GM21576 (cell line): Measurements from ENCODE around the gene CADPS.

Experiments
- ATAC-seq: cut with Tn5 transposase; IDR thresholded peaks from one replicate; pipeline ENCODE4 v1.9.1; 2021; ENCODE audit warnings: mild to moderate bottlenecking, moderate library complexity; ENCODE audit not compliant: unreplicated experiment

The CADPS gene

DNA sequence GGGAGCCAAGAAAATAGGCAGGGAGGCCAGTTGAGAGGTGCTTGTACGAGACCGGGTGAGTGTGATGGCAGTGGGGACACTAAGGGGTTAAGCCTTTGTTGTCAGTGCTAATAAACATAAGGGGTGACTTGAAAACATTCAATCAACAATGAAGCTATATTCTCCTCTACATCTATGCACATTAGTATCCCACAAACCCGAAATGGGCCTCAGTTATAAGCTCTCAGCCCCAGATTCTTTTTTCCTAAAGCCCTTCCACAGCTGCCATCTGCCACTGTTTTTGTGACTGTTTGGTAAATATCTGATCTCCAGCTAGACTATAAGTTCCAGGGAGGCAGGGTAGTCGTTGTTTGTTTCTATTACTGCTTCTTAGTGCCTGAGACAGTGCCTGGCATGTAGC is 118.2 kb downstream of the CADPS start:
- ATAC-seq = no peak

DNA sequence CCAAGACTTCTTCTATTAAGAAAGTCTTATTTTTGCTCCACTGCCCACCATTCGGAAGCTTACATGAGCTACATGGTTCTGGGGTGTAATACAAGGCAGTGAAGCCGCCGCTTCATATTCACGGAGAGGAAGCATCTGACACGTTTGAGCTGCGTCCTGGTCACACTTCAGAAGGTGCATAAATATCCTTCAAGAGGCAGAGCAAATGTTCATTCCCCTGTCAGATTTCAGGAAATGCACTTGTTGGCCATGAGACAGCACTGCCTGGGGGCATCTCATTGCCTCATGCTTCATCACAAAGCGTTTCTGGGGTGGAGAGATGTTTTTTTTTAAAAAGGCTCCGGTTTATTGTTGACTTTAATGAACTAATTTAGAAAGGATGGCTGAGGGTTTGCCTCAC is 119.9 kb downstream of the CADPS start:
- ATAC-seq = no peak

DNA sequence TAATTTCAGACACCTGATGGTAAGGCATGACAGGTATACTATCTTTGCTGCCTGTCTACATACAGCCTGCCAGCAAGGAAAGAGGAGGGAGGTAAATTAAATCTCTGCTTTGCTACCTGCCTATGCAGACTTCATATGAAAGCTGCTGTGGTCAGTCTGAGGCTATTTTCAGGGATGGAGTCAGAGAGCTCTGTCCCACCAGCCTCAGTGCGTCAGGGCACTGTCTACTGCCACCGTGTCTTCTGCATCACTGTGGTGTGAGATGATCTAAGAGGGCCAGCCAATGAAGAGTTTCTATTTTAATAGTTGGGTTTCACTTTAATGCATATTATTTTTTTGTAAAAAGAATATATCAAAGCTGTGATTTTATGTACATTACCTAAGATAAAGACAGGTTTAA is 125.6 kb downstream of the CADPS start:
- no peak for ATAC-seq

DNA sequence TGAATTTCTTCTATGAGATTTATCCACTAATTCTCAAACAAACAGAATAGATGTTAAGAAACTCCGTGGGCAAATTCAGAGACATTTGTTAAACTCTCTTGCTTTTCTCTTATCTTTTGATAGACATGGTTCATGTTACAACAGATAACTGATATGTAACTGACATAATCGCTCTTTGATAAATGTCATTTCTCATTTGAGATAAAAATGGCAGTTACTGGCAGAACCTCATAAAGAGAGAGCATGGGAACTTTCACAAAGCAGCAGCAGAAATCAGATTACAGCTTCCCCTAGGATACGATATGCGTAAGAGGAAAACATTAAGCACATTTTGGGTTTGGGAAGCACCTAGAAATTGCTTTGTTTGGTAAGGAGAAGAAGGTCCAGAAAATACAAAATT is 126.1 kb downstream of the CADPS start:
- no peak for ATAC-seq

DNA sequence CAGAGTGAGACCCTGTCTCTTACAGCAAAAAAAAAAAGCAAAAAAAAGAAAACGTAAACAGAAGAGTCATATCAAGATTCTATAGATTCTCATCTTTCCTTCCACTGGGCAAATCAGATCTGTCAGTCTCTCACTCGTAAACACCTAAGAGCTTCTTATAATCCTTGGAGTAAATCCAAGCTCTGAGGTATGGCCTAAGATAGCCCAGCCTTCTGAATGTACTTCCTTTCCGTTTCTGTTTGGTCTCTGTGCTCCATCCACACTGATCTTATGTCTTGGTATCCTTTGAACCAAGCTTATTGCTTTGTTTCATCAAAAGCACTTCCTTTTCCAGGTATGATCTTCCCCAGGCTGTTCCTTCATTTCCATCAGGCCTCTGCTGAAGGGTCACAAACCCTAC is 137.8 kb downstream of the CADPS start:
- ATAC-seq = no peak

DNA sequence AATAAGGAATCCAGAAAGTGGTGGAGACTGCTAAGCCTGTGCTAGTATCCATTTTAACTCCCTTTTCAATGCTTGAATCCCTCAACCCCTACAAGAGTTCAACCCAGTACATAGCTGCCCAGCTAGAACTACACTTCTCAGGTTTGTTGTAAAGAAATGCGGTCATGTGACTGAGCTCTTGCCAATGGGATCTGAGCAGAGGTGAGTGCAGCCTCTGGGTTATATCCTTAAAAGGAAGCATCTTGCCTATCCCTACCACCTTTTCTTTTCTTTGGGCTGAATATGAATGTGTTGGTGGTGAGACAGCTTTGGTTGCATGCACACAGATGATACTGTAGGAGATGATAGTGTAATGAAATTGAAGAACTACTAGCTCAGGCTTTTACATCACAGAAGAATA is 139.7 kb downstream of the CADPS start:
- no peak for ATAC-seq

DNA sequence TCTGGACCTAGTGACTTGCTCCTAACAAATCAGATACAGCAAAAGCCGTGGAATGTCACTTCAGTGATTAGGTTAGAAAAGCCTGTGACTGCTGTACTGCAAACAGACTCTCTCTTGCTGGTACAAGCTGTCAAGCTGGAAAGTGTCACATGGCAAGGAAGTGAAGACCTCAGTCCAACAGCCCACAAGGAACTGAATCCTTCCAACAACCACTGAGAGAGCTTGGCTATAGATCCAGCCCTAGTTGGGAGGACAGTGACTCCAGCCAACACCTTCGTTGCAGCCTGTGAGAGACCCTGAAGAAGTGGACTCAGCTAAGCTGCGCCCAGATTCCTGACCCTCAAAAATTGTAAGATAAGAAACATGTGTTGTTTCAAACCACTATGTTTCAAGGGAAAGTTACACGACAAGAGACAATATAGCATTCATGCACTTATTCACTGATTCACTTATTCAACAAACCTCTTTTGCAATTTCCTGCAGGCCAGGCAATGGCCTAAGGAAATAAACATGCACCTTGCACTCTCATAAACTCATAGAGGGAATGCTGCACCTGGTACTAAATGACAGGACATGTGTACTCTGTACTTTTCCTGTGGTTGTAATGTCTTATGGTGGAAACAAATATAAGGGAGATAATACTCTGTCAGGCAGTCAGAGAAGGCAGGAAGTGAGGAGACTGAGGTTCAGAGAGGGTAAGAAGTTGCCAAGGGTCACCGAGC is 142.9 kb downstream of the CADPS start:
- no peak for ATAC-seq

DNA sequence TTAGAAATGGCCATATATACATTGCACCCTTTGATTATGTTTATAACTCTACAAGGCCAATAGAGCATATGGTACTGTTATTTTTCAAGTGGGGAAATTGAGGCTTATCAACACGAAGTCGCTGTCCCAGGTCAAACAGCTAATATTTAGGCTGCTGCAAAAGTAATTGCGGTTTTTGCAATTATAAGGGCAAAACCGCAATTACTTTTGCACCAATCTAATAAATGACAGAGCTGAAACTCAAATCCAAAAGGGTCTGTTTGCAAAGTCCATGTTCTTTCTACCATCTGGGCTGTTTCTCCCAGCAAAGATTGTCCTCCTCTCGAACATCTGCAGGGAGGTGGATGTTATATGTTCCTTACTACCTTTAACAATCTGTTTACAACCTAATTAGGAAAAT is 147.2 kb downstream of the CADPS start:
- no peak for ATAC-seq

DNA sequence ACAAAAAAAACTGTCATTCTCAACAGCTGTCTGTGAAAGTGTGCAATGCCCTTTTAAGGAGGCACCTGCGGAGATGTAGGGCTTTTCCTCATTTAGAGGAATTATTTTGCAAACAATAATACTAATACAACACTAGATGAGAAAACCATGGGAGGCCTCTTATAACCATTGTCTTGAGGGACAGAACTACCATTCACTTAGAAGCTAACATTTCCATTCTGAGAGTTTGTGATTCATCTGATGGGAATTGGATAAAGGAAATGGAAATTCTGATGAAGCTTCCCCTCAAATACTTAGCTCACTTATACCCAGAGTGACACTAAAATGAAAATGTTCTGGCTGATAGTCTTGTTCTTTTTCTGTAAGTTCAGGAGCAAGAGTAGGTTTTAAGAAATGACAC is 147.7 kb downstream of the CADPS start:
- no peak for ATAC-seq

DNA sequence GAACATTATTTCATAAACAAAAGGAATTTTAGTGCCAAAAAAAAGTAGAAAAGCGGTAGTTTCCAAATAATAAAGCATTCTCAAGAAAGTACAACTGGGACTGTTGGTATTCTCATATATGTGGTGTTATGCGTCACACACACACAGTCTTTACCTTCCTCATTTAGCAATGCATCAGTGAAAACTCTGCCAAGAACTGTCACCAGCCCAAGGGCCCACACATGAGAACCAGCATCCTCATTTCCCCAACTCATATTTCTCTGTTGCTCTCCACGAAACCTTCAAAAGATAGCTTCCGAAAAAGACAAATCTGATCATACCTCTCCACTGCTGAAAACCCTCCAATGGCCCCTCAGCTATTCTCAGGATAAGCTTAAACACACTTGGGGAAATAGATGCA is 150.7 kb downstream of the CADPS start:
- ATAC-seq = no peak

DNA sequence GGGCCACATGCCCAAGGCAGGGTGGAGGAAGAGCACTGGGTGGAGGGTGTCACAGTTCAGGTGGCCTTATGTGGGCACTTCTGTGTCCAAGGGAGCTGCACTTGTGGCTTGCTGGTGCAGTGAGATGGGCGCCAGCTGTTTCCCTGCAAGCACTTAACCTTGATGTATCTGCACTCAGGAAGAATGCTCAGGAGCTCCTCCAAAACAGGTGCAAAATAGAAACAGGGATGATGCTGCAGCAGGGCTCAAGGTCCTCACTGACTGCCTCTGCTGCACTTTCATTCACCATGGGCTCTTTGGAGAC is 151.3 kb downstream of the CADPS start:
- no peak for ATAC-seq

DNA sequence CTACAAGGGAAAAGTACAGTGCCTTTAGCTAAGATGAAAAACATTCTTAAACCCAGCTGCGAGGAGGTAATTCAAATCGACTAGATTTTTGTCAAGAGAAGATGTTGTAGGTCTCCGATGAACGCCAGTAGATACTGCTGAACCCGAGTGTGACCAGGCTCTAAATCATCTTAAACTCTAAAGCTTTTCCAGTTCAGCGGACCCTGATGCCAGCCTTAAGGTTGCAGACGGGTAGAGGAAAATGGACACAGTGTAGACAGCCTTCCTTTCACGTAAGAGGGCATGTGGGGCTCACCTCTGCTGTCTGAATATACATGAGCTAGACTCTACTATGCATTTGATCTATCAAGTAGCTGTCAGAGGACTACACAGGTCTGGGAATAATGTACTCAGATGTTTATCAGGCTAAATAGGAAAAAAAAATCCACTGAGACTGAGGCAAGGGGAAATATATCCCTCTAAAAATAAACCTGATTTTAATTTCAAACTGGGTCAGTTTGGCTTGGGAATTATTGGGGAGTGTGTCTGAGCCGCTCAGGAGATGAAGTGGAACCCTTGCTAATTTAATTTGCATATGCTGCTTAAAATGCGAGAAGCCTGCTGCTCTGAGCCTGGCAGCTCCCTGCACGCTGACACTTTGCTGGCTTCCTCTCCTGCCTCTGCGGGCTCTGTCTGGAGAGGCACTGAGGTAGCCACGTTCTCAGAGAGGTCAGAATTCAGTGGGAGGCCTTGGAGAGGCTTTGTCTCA is 151.9 kb downstream of the CADPS start:
- no peak for ATAC-seq

DNA sequence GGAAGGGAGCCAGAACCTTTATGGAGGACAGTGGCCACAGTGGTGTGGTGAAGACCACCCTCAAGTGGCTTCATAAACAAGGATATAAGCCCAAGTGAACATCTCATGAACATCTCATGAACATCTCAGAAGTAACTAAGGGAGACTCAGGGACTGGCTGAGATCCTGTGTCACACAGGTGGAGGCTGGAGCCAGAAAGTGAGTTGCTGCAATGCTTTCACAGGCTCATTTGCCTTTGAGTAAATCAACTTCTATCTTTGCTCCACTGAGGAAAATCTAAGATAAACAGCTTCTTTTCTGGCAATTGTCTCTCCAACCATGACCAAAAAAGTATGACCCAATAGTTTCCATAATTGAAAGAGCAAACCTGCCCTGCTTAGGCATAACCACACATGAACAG is 152.9 kb downstream of the CADPS start:
- no peak for ATAC-seq

DNA sequence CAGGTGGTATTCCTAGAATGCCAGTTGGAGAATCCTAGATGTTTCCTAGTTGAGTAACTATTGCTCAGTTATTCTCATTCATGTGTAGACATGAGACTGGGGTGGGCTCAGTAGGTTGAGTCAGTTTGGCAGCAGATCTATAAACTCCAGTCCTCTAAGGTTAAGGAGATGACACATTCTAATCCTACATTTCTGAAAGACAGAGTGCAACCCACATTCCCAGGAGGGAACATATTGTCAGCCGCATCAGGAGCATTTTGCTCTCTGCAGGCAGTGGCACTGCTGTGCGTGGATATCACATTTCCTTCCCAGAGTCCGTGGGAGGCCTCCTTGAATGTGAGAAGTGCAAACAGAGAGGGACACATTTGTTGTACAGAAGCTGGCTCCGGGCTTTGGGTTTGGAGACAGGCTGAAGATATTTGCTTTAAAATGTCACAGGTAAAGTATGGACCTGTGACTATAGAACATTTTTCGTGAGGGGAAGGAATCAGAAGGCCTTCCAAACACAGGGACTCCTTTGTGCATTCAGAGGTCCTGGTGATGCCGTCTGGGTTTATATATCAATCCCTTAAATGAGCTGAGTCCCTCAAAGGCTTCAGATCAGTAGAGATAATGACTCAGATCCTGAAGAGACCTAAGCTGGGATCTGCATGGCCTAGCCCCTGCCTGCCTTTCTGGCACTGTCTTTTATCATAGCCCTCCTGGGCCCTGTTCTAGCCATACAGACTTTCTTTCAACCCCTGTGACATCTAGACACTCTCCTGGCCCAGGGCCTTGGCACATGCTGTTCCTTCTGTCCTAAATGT is 156.5 kb downstream of the CADPS start:
- ATAC-seq = no peak

DNA sequence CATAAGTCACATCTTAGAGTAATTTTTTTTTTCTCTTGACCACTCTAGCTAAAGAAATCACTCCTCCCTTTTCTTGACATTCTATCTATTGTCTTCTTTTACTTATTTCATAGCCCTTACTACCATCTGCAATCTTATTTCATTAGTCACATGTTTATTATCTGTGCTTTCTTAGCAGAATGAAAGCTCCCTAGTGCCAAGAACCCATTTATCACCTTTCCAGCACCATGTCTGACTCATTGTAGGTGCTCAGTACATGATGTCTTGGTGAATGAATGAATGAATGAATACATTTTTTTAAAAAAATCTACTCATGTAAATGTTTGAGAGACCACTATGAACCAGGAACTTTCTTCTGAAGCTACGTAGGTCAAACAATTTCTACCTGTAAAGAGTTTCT is 157.2 kb downstream of the CADPS start:
- no peak for ATAC-seq

DNA sequence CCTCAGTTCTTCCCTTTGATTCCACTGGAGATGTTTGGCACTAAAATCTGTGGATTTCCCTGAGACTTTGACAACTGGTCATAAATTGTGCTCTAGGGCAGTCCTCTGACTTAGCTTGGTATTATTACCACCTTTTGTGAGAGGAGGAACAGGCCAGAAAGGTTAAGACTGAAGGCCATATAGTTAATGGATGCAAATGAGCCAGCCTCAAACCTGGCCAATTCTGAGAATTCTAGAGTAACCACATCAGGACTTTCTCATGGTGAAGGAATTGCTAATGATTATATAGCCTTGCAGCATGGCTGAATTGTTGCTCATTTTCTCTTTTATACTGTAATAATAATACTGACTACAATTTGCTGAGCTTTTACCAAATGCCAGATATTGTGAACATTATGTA is 162.5 kb downstream of the CADPS start:
- no peak for ATAC-seq

DNA sequence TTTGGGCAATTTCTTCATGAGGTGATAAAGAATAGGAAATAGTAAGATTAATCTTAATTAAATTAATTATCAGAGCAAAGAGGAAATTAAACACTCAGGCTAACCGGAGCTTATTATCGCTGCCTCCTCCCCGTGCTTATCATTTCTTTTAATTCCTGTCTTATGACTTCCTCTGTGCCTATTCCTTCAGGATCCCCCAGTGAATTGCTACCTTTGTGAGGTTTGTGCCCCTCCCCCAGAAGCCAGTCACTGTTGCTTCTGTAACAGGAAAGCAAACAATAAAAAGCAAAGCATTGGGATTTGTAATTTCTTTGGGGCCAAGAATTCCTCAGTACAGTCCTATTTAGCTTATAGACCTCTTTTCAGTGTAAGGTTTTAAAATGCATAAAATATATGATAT is 164.5 kb downstream of the CADPS start:
- ATAC-seq = no peak

DNA sequence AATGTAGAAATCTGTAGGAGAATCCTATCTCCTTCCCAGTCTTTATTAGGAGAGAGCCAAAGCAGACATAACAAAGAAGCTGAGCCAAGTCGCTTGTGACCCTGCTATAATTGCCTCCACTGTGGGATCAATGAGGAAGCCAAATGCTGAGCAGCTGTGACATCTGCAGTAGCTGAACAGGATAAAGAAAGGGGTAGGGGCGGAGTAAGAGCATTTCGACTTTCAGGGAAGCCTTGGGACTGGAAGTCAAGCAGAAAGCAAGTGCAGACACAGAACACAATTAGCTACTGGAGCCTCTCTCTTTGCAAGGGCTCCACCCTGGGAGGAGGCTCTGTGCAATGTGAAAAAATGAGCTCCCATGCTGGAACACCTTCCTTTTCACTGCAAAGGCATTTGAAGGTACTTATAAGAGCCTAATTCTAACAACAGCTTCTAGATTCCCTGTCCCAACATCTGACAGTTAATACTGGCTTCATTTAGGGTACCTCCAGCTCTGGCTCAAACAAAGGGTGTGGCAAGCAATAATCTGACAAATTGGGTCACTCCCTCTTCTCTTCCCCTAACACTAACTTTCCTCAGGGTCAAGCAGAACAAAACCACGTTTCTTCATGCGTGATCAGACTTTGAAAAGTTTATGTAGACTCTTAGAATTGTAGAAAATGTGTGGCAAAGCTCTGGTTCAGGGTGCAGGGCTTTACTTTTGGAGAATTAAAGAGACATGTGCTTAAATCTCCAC is 166.4 kb downstream of the CADPS start:
- ATAC-seq = no peak

DNA sequence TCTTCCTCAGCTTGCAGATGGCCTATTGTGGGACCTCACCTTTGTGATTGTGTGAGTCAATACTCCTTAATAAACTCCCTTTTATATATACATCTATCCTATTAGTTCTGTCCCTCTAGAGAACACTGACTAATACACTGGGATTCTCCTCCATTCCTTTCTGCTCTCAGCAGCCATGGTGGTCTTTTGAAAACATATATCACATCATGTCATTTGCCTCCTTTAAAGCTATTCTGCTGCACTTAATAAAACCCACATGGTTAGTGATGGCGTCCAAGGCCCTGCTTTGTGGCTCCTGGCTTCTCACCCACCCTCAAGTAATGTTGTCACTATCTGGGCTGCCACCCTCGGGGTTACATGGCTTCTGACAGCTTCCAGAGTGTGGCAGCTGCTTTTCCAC is 169.5 kb downstream of the CADPS start:
- ATAC-seq = no peak

DNA sequence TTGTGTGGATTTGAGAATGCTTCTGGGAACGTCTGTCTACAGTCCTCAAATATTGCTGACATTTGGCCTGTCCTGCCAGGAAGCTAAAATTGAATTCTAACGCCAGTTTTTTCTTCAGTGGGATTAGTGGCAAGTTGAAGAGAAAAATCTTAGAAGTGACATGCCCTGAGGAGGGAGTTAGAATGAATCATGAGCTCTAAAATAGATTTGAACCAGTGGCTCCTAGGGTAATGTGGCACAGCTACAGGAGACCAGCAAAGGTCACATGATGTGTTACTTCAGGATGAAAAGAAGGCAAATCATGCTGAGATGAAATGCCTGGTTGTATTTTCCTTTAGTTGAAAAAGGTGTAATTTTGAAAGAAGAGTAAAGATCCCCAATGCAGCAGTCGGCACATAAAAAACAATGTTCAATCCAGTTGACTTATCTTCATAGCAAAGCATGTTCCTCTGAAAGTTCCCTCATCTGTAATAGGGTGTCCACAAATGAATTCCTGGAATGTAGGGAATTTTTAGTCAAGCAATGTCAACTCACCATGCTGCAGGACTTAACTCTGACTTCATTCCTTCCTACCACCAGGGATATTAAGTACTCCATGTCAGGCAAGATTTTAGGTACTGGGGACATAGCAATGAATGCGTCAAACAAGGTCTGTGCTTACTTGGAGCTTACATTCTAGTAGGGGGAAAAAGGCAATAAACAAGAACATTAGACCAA is 171.6 kb downstream of the CADPS start:
- no peak for ATAC-seq

DNA sequence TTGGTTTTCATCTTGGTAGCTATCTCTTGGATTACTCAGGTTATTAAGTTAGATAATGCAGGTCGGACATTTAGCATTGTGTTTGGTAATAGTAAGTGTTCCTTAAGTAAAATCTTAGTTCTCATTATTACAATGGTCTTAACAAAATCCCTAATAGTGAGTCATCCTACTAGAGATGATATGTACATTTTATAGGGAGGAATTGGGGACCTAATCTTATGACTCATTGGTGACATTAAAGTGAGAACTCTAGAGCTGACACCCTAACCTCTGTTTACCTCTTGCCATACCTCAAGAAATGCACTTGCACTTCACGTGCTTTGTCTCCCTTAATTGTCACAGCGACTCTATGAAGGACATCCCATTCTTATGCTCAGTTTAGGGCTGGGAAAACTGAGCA is 174.9 kb downstream of the CADPS start:
- no peak for ATAC-seq
